ENCODE data around the gene OR5AU1. TPM values are rescaled to one million over a fixed set of nuclear protein-coding genes. Genes with fewer than 3 reads are reported as not detected.

OR5AU1 gene
- total RNA-seq, 1 experiment from 2014 or later, result not detected

DNA sequence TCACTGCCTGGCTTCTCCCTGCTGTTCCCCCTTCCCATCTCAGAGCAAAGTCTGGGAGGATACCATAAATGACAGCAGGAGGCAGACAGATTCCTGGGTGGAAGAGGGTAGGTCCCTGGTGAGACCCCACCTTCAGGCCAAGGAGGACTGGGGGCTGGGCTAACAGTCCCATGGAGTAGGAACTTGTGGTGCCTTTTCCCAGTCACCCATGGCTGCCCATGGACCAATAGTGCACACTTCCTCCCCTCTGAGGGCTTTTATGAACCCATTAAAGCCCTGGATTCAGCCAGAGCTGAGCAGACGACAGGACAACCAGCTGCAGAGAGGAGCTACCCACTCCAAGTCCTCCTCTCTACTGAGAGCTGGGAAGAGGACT is 36.6 kb upstream of the OR5AU1 start:
- Histone ChIP-seq H3F3A (ENCODE audit: low read length, unreplicated experiment) (no peaks in the 10 kb centered on the region), H3K9me2 (replicated peaks; ENCODE audit: low read length) (no peaks in the 10 kb centered on the region), H2AFZ (ENCODE audit: low read length) (peak overlapping the region; percentile 81), H3K4me2 (ENCODE audit: low read length) (peak overlapping the region; percentile 74), H3K27ac (ENCODE audit: low read length) (no peak overlapping the region), H3K4me1 (ENCODE audit: insufficient read depth, low read length) (no peaks in the 10 kb centered on the region), H3K9me3 (ENCODE audit: low read length) (peaks cover 5% of the 10 kb centered on the region; the same call in 1 of the 2 replicates), H3K9ac (ENCODE audit: low read length) (no peak overlapping the region), H4K20me1 (ENCODE audit: low read length) (no peaks in the 10 kb centered on the region), H3K4me3 (ENCODE audit: low read length) (0 out of 2 replicates have a peak overlapping the region, but pooled peaks have one; percentile 39), H3K36me3 (ENCODE audit: low read depth, low read length) (no peaks in the 10 kb centered on the region), H3K79me2 (ENCODE audit: low read length) (no peaks in the 10 kb centered on the region), H3K27me3 (ENCODE audit: low read length) (no peaks in the 10 kb centered on the region)
- POLR2A ChIA-PET (ENCODE audit: unreplicated experiment), result no interaction called here
- BruUV-seq (replicated peaks), result no TSS peak
- peak; percentile 31; the same call in 1 of the 2 replicates for ATAC-seq
- CTCF ChIA-PET, result no interaction called here
- no peak for DNase-seq
- TF ChIP-seq EZH2 (IDR thresholded peaks at IDR 0.05; ENCODE audit: low read length, unreplicated experiment), result no peak
- TF ChIP-seq, protein P1, sequence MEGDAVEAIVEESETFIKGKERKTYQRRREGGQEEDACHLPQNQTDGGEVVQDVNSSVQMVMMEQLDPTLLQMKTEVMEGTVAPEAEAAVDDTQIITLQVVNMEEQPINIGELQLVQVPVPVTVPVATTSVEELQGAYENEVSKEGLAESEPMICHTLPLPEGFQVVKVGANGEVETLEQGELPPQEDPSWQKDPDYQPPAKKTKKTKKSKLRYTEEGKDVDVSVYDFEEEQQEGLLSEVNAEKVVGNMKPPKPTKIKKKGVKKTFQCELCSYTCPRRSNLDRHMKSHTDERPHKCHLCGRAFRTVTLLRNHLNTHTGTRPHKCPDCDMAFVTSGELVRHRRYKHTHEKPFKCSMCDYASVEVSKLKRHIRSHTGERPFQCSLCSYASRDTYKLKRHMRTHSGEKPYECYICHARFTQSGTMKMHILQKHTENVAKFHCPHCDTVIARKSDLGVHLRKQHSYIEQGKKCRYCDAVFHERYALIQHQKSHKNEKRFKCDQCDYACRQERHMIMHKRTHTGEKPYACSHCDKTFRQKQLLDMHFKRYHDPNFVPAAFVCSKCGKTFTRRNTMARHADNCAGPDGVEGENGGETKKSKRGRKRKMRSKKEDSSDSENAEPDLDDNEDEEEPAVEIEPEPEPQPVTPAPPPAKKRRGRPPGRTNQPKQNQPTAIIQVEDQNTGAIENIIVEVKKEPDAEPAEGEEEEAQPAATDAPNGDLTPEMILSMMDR (conservative IDR thresholded peaks at IDR 0.05; ENCODE audit: low read depth, low read length), result no peak
- TF ChIP-seq EZH2phosphoT487 (IDR thresholded peaks at IDR 0.05; ENCODE audit: borderline replicate concordance, low read length), result no peak
- intact Hi-C loops (cut with micrococcal nuclease), result no loop called here

DNA sequence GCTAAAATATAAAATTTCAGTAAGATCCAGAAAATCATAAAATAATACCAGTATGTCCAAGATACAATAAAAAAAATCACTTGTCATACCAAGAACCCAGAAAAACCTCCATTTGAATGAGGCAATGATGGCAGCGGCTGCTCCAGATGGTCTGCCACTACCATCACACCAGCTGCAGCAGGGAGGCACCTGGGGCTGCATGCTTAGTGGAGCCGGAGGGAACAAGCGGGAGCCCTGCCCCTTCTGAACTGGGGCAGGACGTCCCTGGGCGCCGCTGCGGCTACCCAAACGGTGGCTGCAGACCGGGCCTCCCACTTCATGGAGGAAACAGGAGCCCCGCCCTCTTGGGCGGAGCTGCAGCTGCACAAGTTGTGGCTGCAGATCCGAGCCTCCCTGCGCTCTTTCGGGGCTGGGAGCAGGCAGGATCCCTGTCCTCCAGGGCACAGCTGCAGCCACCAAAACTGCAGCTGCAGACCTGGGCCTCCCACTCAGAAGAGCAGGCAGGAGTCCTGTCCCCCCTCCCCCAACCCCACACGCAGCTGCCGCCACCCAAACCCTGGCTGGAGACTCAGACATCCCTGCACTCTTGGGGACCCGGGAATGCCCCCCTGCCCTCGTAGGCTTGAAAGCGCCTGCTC is 36.1 kb upstream of the OR5AU1 start:
- Histone ChIP-seq H3K4me1 (ENCODE audit: insufficient read depth, low read length) (no peaks in the 10 kb centered on the region), H3K27me3 (ENCODE audit: low read length) (no peaks in the 10 kb centered on the region), H3K4me3 (ENCODE audit: low read length) (peak overlapping the region; percentile 39; the same call in 1 of the 2 replicates), H2AFZ (ENCODE audit: low read length) (peak overlapping the region; percentile 81), H3K9ac (ENCODE audit: low read length) (no peak overlapping the region), H3K27ac (ENCODE audit: low read length) (no peak overlapping the region), H3K36me3 (ENCODE audit: low read depth, low read length) (no peaks in the 10 kb centered on the region), H4K20me1 (ENCODE audit: low read length) (no peaks in the 10 kb centered on the region), H3K9me2 (replicated peaks; ENCODE audit: low read length) (no peaks in the 10 kb centered on the region), H3K9me3 (ENCODE audit: low read length) (no peaks in the 10 kb centered on the region), H3K79me2 (ENCODE audit: low read length) (no peaks in the 10 kb centered on the region), H3F3A (ENCODE audit: low read length, unreplicated experiment) (no peaks in the 10 kb centered on the region), H3K4me2 (ENCODE audit: low read length) (peak overlapping the region; percentile 74)
- ChIA-PET CTCF (no interaction called here), POLR2A (ENCODE audit: unreplicated experiment) (no interaction called here)
- ATAC-seq (peak; percentile 88), DNase-seq (peak; percentile 57)
- TF ChIP-seq EZH2 (IDR thresholded peaks at IDR 0.05; ENCODE audit: low read length, unreplicated experiment) (no peak), EZH2phosphoT487 (IDR thresholded peaks at IDR 0.05; ENCODE audit: borderline replicate concordance, low read length) (no peak)
- TF ChIP-seq, protein P1 (conservative IDR thresholded peaks at IDR 0.05; ENCODE audit: low read depth, low read length), result no peak
- intact Hi-C loops (cut with micrococcal nuclease), result no loop called here
- BruUV-seq (replicated peaks), result no TSS peak

DNA sequence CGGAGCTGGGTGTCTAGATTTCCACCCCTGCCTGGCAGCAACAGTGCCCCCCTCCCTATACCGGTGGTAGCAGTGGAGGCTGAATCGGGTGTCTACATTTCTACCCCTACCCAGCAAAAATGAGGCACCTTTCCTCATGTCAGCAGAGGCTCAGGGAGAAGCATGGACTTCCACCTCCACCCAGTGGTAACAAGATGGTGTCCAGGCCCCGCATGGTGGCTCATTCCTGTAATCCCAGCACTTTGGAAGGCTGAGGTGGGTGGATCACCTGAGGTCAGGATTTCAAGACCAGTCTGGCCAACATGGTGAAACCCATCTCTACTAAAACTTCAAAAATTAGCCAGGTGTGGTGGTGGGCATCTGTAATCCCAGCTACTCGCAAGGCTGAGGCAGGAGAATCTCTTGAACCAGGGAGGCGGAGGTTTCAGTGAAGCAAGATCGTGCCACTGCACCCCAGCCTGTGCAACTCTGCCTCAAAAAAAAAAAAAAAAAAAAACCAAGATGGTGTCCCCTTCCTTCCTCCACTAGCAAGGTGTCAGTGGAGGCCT is 35.5 kb upstream of the OR5AU1 start:
- ChIA-PET POLR2A (ENCODE audit: unreplicated experiment) (no interaction called here), CTCF (no interaction called here)
- Histone ChIP-seq H3K4me3 (ENCODE audit: low read length) (no peak overlapping the region; the same call in 1 of the 2 replicates), H3F3A (ENCODE audit: low read length, unreplicated experiment) (no peaks in the 10 kb centered on the region), H2AFZ (ENCODE audit: low read length) (peak overlapping the region; percentile 81), H3K9me2 (replicated peaks; ENCODE audit: low read length) (no peaks in the 10 kb centered on the region), H3K9ac (ENCODE audit: low read length) (no peak overlapping the region), H3K79me2 (ENCODE audit: low read length) (no peaks in the 10 kb centered on the region), H4K20me1 (ENCODE audit: low read length) (no peaks in the 10 kb centered on the region), H3K4me1 (ENCODE audit: insufficient read depth, low read length) (no peaks in the 10 kb centered on the region), H3K4me2 (ENCODE audit: low read length) (peak overlapping the region; percentile 74), H3K9me3 (ENCODE audit: low read length) (no peaks in the 10 kb centered on the region), H3K27ac (ENCODE audit: low read length) (no peak overlapping the region), H3K27me3 (ENCODE audit: low read length) (peaks cover 1% of the 10 kb centered on the region; the same call in 1 of the 2 replicates), H3K36me3 (ENCODE audit: low read depth, low read length) (no peaks in the 10 kb centered on the region)
- DNase-seq (no peak), ATAC-seq (no peak)
- TF ChIP-seq EZH2phosphoT487 (IDR thresholded peaks at IDR 0.05; ENCODE audit: borderline replicate concordance, low read length), result no peak
- TF ChIP-seq EZH2 (IDR thresholded peaks at IDR 0.05; ENCODE audit: low read length, unreplicated experiment), result no peak
- TF ChIP-seq, protein P1 (conservative IDR thresholded peaks at IDR 0.05; ENCODE audit: low read depth, low read length), result no peak
- intact Hi-C loops (cut with micrococcal nuclease), result no loop called here
- BruUV-seq (replicated peaks), result no TSS peak

All from PC-3 (cell line).